ENCODE measurements around the gene TRIM32.

TRIM32 gene

DNA sequence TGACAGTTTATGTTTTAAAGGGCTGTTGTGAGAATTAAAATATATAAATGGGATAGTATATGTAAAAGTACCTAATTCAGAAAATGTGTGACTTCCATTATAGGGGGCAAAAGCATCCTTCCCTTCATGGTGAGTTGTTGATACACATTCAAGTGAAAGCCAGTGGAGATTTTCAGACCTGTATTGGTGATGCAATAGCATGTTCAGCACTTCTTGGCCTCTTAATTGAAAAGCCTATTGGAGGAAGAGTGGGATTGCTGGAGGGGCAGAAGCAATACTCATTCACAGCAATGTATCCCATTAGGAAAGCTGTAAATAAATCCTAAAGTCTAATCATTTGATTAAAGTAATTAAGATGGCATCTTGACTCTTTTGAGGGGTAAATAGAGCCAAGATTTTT lies 17.4 kb downstream of the TRIM32 start:
- H3K4me3 ChIP-seq (ENCODE audit: low read depth, low read length), result no peak overlapping the region

DNA sequence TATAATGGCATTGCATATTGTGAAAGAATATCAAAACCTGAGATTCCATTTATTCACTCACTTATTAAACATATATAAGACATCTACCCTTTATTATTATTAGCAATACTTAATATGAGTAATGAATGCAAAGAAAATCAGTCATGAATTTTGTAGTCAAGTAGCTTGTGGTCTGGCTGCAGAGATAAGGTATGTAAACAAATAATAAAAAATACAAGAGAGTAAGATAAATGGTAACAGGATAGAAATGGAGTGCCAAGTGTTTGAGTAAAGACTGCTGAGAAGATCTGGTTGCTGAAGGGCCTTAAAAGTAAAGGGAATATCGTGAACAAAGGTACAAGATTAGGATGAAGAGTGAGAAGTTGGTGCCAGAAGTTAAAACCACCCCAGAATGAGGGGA lies 18.4 kb downstream of the TRIM32 start:
- H3K4me3 ChIP-seq (ENCODE audit: low read depth, low read length), result no peak overlapping the region

DNA sequence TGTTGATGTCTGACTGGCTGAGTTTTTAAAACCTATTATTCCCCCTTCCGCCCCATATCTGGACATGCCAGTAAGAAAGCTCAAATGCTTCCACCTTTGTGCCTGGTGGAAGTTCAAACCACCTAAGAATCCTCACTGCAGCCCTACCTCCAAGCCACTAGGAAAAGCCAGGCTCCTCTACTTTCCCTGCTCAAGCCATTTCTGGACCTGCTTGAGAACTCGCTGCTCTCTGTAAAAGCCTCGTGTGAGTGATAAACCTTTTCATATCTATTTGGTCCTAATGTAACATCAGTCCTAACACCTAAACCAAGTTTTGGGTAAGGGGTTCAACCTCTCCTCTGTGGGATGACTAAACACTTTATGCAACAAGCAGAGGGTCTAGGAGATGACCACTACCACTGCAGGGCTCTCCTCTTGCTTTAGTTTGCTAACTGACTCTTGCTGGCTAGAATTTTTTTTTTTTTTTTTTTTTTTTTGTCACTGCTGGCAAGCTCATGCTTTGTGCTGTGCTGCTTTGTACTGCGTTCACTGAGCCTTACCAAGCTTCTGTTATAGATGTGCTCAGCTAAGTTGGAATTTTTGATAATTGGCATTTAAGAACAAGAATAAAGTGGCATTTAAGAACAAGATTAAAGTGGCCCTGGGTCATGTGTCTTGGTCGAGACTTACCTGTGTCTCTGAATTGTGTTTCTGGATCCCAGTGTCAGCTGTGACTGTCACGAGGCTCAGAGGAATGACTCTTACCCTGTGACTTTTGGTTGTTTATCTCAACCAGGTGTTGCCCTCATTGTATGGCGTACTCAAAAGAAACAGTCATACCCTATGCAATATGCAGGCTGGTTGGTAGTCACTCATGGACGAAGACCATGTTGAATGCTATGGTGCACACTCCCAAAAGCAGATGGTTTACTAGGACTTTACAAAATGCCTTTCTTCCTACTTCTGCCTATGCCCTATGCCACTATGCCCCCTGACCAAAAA lies 19.5 kb downstream of the TRIM32 start:
- H3K4me3 ChIP-seq (ENCODE audit: low read depth, low read length), result no peak overlapping the region

DNA sequence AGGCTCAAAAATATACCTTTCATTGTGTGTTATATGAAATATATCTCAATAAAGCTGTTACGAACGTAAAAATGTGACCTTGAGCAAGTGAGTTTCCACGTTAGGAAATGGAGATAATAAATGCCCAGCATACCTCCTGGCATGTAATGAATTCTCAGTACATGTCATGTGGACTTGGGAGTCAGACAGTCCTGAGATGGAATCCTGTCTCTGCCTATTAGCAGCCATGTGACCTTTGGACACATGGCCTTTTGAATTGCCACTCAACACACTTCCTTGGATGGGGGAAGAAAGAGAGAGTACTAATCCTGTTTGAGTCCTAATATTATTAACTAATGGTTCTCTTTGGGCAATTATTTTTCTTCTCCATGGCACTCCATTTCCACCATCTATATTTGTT lies 25.7 kb downstream of the TRIM32 start:
- H3K4me3 ChIP-seq (ENCODE audit: low read depth, low read length), result no peak overlapping the region

DNA sequence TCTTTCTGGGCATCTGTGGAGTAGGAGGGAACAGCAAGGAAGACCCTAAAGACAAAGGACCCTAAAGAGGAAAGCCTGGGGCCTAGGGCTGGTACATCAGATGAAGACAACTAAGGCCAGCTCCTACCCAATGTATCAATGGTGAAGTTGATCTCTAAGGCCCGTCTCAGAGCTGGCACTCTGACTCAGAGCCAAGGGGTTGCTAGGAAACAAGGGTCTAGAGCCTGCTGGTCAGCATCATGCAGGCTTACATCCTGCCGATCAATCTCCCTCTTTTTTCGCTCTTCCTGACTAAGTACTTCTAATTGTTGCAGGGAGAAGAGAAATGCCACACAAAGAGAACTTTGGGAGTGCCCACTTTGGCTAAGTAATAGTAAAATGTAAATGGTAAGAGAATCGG lies 26.2 kb downstream of the TRIM32 start:
- H3K4me3 ChIP-seq (ENCODE audit: low read depth, low read length), result no peak overlapping the region

DNA sequence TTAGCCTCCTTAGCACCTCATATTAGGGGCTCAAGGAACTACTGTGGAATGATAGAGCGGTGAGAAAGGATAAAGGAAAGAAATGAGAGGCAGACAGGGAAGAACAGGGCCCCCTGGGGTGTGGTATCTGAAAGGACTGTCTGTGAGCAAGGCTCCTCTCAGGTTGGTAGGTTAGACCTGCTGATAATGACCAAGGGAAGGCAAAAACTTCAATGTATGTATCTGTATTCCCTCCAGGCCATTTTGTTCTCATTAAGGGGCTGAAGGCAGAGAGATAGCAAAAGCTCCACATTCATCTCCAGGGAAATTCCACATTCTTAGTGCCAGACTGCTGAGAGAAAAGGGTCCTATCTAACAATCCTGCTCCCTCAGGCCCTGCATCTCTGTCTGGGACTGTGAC lies 28.6 kb downstream of the TRIM32 start:
- H3K4me3 ChIP-seq (ENCODE audit: low read depth, low read length), result no peak overlapping the region

DNA sequence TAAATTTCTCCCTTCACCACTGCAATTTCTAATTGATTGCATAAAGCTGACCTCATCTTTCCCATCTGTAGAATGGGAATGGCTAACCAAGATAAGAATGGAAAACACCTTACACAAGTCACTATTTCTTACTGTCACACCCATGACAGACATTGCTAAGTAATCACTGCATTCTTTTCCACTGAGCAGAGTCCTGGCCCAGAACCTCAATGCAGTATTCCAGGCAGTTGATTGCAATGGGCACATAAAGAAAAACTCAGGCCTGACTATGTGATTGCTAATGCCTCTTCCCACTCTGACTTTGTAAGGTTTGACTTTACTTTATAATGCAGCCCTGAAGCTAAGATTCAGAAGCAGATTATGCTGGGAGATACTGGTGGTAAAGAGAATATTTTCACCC lies 29.3 kb downstream of the TRIM32 start:
- no peak overlapping the region for H3K4me3 ChIP-seq (ENCODE audit: low read depth, low read length)

DNA sequence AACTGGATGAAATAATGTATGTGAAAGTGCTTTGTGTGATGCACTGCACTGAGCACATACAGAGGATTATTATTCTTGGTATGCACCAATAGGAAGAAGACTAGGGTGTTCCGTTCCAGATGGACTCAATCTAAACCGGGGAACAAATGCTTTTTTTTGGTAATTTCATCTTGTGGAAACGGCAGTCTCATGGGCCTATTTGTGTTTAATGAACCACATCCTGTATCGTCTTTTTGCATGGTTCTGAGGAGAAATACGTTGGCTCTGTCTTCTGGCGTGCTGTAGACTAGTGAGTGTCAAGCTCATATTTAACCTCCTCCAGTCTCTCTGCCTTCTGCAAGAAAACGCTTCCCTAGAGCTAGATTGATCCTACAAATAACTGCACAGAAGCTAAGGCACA lies 30.0 kb downstream of the TRIM32 start:
- H3K4me3 ChIP-seq (ENCODE audit: low read depth, low read length), result no peak overlapping the region

DNA sequence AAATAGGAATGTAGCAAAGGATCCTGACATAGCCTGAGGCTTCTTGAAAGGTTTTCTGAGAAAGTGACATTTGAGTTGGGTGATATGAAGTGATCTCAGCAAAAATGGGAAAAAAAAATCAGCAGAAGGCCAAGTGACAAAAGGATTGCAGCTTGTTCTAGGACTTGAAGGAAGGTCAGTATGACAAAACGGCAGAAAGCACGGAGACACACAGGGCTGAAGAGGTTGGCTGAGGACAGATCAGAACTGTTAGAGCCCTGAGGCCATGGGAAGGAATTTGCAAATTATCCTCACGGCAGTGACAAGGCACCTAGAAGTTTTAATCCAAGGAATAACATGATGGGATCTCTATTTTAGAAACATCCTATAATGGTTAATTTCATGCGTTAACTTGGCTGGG lies 31.0 kb downstream of the TRIM32 start:
- H3K4me3 ChIP-seq (ENCODE audit: low read depth, low read length), result no peak overlapping the region

DNA sequence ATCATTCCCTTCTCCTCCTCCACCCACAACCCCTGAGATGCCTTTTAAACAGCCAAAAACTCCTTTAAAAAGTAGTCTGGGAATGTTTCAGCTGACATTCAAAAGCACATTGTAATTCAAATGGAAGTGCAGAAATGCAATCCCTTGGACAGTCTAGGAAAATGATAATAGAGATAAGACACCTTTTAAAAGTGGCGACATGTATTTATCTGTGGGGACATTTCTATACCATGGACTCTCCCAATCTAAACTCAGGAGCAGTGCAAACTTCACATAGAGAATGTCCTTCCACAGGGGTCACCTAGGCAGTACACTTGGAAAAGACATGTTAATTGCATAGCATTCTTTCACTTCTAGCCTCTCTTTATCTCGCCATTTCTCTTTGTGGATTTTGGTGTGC lies 33.0 kb downstream of the TRIM32 start:
- no peak overlapping the region for H3K4me3 ChIP-seq (ENCODE audit: low read depth, low read length)

DNA sequence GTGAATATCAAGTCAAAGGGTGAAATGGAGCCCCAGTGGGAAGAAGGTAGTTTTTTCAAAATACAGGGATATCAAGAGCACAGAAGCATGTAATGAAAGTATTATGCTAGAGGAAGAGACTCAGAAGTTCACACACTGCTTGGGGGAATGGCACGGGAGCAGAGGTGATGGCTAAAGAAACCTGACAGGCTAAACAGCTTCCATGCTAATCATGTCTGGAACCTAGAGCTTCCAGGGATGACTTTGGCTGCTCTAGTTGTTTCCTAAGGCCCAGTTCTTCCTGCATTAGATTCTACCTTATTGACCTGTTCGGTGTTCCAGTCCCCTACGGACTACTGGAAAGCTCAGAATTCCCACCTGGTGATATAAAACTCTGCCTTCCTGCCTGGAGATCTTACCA lies 34.3 kb downstream of the TRIM32 start:
- no peak overlapping the region for H3K4me3 ChIP-seq (ENCODE audit: low read depth, low read length)

DNA sequence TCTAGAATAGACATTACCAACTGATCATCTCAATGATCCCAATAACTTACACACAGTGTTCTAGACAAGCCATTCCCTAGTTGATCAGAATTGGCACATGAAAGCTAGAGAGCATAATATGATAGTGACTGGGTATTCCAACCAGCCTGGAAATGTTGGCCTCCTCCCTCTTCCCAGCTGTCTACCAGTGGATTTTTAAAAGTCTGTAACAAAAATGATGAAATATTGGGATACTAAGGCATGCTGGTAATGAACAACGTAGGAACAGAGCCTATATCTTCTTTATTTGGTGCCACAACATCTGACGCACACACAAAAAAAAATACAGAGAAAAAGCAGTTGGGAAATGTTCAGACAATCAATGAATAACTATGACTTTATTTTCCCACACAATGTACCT lies 34.8 kb downstream of the TRIM32 start:
- H3K4me3 ChIP-seq (ENCODE audit: low read depth, low read length), result no peak overlapping the region

DNA sequence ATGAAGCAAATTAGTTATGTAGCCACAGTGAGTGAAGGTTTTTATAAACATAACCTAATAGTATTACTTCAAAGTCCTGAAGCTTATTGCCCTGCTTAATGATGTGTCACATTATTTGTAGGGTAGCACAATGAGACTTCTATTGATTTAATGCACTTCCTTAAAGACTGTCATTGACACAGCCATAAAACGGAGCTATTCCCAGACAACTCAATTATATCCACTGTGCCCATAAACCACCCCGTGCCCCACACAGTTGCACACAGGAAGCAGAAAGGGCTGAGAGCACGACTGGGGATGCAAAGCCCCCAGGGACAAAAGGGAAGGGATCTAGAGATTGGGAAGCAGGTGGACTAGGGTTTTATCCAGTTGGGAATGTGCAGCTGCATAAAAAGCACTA lies 37.0 kb downstream of the TRIM32 start:
- no peak overlapping the region for H3K4me3 ChIP-seq (ENCODE audit: low read depth, low read length)

DNA sequence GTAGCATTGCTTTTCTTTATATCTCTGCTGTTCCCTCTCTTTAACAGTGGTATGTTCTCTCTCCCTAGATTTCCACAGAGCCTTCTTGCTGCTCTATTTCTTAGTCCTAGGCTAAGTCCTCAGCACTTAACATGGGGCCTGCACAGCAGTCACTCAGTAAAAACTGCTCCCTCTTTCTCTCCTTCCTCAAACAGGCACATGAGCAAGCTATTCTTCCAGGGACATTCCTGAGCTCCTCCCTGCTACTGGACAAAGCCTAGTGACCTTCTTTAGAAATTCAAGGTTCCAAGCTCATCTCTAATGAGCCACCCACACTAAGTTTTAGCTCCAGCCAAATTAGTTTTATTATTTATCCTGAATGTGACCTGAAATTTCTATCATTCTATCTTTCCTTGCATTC lies 39.5 kb downstream of the TRIM32 start:
- H3K4me3 ChIP-seq (ENCODE audit: low read depth, low read length), result no peak overlapping the region

DNA sequence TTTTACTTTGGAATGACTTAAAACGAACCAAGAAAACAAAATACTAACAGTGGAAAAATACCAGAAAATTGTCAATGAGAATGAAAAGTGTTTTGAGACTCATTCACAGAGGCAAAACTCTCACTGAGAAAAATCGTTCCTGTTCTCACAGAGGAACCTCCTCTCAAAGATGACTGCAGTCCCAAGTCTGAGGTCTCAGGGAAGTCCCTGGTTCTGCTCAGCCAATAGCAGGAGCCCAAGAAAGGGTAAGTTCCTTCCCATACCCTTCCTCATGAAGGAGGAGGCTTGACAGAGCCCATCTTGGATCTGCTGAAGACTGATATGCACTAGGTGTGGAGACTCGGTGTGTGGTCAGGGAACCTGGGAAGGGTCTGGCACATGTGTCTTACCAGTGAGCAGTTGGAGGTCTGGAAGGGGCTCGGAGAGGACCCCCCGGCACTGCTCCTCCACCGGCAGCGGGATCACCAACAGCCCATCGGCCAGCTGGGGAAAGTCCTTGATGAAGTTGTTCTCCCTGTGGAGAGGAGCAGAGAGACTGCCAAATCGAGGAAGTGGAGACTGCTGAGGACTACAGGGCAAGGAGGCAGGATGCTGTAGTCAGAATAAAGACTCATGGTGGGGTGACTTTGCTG lies 46.0 kb downstream of the TRIM32 start:
- no peak overlapping the region for H3K4me3 ChIP-seq (ENCODE audit: low read depth, low read length)

DNA sequence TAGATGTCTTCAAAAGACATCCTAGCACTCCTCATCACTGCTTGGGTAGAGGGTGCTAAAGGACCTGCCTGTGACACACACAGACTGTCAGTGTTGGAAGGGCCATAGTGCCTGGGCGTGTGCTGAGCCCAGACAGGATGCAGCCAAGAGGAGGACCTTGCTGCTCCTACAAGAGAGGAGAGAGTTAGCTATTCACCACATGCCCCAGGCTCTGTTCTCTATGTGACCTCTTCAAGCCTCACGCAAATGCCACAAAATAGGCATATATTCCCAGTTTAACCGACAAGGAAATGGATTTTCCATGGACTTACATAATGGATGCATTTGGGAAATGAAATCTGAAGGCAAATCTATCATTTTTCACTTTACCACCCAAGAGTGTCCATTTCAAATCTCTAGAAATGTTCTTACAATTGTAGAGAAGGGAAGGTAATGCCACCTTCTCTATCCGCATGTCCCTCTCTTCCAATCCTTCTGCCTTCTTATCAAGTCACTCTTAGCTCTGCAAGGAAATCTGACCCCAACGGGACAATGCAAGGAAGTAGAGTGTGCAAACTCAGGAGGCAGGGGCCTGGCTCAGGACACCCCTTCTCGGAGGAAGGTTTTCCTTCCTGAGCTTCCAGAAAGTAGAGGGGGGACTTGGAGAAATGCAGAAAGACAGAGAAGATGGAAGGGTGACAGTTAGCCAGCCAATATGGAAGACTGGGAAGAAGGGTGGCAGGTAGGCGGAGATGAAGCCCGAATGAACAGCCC lies 49.5 kb downstream of the TRIM32 start:
- H3K4me3 ChIP-seq (ENCODE audit: low read depth, low read length), result no peak overlapping the region

DNA sequence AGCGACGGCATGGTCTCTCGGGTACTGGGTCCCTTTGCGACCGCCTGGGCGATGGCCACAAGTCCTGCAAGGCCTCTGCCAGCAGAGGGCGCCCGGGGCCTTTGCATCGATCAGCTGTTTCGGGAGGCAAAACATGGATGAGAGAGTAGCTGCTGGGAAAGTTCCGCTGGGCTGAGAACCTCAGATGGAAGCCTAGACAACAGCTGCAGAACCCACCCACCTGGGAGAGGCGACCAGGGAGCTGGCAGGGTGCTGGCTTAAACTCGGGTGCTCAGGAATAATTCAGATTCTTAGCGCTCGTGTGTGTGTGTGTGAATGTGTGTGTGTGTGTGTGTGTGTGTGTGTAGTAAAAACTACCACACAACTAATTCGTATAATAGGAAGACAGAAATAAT lies 50.0 kb downstream of the TRIM32 start:
- H3K4me3 ChIP-seq (ENCODE audit: low read depth, low read length), result no peak overlapping the region

DNA sequence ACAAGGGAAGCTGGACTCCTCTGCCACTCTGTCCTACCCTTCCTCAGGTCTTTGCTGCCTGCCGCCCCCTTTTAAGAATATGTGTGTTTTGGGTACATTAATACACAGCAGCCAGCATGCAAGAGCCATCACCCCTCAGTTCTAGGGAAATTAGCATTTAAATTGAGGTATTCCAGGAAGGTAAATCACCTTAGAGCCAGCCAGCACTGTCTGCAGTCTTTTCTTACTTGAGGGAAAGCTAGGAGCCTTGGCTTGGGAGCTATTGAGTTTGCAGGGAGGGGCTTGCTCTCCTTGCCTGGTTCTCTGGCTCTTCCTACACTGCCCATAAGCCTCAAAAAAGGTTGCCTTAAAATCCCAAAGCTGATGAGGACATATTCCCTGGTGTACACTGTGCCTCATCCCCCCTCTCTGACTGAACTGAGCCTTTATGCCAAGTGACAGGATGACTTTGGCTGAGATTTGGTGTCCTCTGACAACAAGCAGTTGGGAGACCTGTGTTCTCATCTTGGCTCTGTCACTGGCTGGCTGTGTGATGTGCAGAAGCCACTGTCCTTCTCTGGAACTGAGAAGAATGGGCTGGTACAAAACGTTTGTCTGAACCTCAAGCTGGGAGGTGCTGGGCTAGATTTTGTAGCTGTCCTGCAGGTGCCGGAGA lies 54.1 kb downstream of the TRIM32 start:
- no peak overlapping the region for H3K4me3 ChIP-seq (ENCODE audit: low read depth, low read length)

DNA sequence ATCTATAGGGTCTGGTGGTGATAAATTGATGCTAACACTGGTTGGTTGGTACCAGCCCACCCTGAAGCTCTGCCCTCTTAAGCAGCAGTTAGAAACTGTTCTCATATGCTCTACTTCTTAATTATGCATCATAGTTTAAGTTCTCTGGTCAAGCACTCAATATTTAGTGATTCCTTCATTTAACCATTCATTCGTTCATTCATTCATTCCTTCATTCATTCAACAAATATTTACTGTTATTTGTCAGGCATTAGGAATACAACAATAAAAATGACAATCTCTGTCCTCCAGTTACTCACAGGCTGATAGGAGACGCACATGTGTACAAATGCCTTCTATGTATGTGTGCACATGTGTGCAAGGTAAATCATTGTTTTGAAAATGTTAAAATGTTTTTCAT lies 54.6 kb downstream of the TRIM32 start:
- H3K4me3 ChIP-seq (ENCODE audit: low read depth, low read length), result no peak overlapping the region

DNA sequence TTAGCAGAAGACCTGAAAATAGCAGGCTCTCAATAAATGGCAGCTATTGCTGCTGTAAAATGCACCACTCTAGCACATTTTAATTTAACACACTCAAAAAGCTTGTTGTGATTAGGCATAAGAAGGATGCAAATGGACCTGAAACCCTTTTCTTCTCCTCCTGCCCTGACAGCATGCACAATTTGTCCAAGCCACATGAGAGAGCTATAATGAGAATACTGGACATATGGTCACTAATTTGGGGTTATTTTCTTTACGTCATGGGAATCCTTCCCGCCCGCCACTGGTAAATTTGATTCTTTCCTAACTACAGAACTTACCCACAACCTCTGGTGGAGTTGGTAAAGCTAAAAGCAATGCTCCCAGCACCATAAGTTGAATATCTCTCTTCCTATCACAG lies 62.1 kb downstream of the TRIM32 start:
- H3K4me3 ChIP-seq (ENCODE audit: low read depth, low read length), result no peak overlapping the region

DNA sequence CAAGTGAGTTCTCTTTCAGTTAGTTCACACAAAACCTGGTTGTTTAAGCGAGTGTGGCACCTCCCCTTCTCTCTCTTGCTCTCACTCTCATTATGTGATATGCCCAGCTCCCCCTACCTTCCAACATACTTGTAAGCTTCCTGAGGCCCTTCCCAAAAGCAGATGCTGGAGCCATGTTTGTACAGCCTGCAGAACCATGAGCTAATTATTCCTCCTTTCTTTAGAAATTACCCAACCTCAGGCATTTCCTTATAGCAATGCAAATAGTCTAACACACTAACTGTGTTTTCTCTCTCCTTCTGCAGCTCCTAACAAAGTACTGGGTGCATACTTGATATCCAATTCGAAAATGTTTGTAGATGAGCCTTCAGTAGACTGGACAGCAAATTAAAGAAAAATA lies 62.7 kb downstream of the TRIM32 start:
- H3K4me3 ChIP-seq (ENCODE audit: low read depth, low read length), result no peak overlapping the region

Measured in iPS-11a (cell line).